Measurements from ENCODE around the gene CLEC4M.

Gene CLEC4M

DNA sequence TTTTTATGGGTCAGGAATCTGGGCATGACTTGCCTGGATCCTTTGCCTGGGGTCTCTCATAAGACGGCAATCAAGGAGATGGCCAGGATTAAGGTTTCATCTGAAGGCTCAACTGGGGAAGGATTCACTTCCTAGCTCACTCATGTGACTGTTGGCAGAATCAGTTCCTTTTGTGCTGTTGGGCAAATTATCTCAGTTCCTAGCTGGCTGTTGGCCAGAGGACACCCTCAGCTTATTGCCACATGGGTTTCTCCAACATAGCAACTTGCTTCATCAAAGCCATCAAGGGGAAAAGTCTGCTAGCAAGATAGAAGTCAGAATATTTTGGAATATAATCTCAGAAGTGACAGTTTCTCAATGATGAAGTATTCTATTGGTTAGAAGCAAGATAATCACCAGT lies 54.8 kb downstream of the CLEC4M start:
- TF ChIP-seq FOXP2 (optimal IDR thresholded peaks at IDR 0.05; ENCODE audit: borderline replicate concordance, extremely low read depth, extremely low read length, insufficient read depth), result no peak
- TF ChIP-seq, protein P1, sequence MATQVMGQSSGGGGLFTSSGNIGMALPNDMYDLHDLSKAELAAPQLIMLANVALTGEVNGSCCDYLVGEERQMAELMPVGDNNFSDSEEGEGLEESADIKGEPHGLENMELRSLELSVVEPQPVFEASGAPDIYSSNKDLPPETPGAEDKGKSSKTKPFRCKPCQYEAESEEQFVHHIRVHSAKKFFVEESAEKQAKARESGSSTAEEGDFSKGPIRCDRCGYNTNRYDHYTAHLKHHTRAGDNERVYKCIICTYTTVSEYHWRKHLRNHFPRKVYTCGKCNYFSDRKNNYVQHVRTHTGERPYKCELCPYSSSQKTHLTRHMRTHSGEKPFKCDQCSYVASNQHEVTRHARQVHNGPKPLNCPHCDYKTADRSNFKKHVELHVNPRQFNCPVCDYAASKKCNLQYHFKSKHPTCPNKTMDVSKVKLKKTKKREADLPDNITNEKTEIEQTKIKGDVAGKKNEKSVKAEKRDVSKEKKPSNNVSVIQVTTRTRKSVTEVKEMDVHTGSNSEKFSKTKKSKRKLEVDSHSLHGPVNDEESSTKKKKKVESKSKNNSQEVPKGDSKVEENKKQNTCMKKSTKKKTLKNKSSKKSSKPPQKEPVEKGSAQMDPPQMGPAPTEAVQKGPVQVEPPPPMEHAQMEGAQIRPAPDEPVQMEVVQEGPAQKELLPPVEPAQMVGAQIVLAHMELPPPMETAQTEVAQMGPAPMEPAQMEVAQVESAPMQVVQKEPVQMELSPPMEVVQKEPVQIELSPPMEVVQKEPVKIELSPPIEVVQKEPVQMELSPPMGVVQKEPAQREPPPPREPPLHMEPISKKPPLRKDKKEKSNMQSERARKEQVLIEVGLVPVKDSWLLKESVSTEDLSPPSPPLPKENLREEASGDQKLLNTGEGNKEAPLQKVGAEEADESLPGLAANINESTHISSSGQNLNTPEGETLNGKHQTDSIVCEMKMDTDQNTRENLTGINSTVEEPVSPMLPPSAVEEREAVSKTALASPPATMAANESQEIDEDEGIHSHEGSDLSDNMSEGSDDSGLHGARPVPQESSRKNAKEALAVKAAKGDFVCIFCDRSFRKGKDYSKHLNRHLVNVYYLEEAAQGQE (IDR thresholded peaks at IDR 0.05; ENCODE audit: insufficient read depth in 1 of 2, low read depth in 2 of 2, low read length in 2 of 2), result no peak
- no peak for TF ChIP-seq POLR2AphosphoS5 (IDR thresholded peaks at IDR 0.05; ENCODE audit: low read depth, low read length)
- no peak for TF ChIP-seq SIN3A (IDR thresholded peaks at IDR 0.05; ENCODE audit: borderline replicate concordance, insufficient read depth, low read length)
- TF ChIP-seq TAF1 (IDR thresholded peaks at IDR 0.05; ENCODE audit: borderline replicate concordance, insufficient read depth, low read length), result no peak

DNA sequence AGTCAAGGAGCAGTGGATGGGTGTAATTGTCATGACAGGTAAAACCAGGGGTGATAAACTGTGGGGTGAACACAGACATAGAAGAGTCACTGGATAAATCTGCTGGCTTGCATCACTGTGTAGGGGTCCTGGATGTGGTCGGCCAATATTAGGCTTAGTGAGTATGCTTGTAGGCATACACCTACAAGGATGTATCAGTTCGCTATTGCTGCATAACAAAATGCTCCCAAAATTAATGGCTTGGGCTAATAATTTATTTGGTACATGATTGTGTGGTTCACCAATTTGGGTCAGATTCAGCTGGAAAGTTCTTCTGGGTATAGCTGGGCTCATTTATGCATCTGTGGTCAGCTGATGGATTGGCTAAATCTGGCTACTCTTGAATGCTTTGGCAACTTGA lies 55.8 kb downstream of the CLEC4M start:
- TF ChIP-seq FOXP2 (optimal IDR thresholded peaks at IDR 0.05; ENCODE audit: borderline replicate concordance, extremely low read depth, extremely low read length, insufficient read depth) (no peak), POLR2AphosphoS5 (IDR thresholded peaks at IDR 0.05; ENCODE audit: low read depth, low read length) (no peak), SIN3A (IDR thresholded peaks at IDR 0.05; ENCODE audit: borderline replicate concordance, insufficient read depth, low read length) (no peak), TAF1 (IDR thresholded peaks at IDR 0.05; ENCODE audit: borderline replicate concordance, insufficient read depth, low read length) (no peak)
- TF ChIP-seq, protein P1 (IDR thresholded peaks at IDR 0.05; ENCODE audit: insufficient read depth in 1 of 2, low read depth in 2 of 2, low read length in 2 of 2), result no peak
